Measurements from ENCODE around the gene INAVA.
"Not testable (repeated sequence)": the region's sequence is repeated elsewhere in the genome, so short reads cannot be mapped to it uniquely, and the experiment has no call there.

INAVA gene

GRCh38 chr1:200963076-200963475, 68.4 kb downstream of the INAVA start:
- peaks cover 3% of the 10 kb centered on the region; the same call in 1 of the 2 replicates for H4K20me1 ChIP-seq (ENCODE audit: insufficient read depth, low read length)
- H2AFZ ChIP-seq (ENCODE audit: low read depth, low read length): no peak overlapping the region
- H3K79me2 ChIP-seq (ENCODE audit: low read length): no peaks in the 10 kb centered on the region
- H3K9me3 ChIP-seq (ENCODE audit: insufficient read depth, low read length): no peaks in the 10 kb centered on the region
- H3K4me2 ChIP-seq (ENCODE audit: low read length): no peak overlapping the region
- H3K9ac ChIP-seq (ENCODE audit: low read length): no peak overlapping the region
- TF ChIP-seq EZH2phosphoT487 (IDR thresholded peaks at IDR 0.05; ENCODE audit: low read depth): no peak
- no peak for TF ChIP-seq CTCF (IDR thresholded peaks at IDR 0.05; ENCODE audit: low read depth, low read length)
- H3K4me3 ChIP-seq (ENCODE audit: low read length): no peak overlapping the region
- H3K27me3 ChIP-seq (ENCODE audit: low read depth, low read length): 0 out of 2 replicates have a peak, but pooled peaks cover 8% of the 10 kb centered on the region
- H3K36me3 ChIP-seq (replicated peaks; ENCODE audit: low read depth, low read length): no peaks in the 10 kb centered on the region
- no peaks in the 10 kb centered on the region for H3K4me1 ChIP-seq (ENCODE audit: low read length)
- no peak overlapping the region for H3K27ac ChIP-seq (ENCODE audit: low read length)

GRCh38 chr1:200963888-200964287, 69.2 kb downstream of the INAVA start:
- H4K20me1 ChIP-seq (ENCODE audit: insufficient read depth, low read length); H3K9ac ChIP-seq (ENCODE audit: low read length); H2AFZ ChIP-seq (ENCODE audit: low read depth, low read length); H3K4me2 ChIP-seq (ENCODE audit: low read length); H3K4me3 ChIP-seq (ENCODE audit: low read length); H3K4me1 ChIP-seq (ENCODE audit: low read length); H3K79me2 ChIP-seq (ENCODE audit: low read length); H3K36me3 ChIP-seq (replicated peaks; ENCODE audit: low read depth, low read length); H3K27ac ChIP-seq (ENCODE audit: low read length); H3K9me3 ChIP-seq (ENCODE audit: insufficient read depth, low read length); H3K27me3 ChIP-seq (ENCODE audit: low read depth, low read length): not testable (repeated sequence)
